Measurements from ENCODE around the gene SFTPB. TPM values are rescaled to one million over a fixed set of nuclear protein-coding genes. Genes with fewer than 3 reads are reported as not detected.

Gene SFTPB
- total RNA-seq, 2 donors from 2014 or later, result 0.59 TPM; not detected in 1

DNA sequence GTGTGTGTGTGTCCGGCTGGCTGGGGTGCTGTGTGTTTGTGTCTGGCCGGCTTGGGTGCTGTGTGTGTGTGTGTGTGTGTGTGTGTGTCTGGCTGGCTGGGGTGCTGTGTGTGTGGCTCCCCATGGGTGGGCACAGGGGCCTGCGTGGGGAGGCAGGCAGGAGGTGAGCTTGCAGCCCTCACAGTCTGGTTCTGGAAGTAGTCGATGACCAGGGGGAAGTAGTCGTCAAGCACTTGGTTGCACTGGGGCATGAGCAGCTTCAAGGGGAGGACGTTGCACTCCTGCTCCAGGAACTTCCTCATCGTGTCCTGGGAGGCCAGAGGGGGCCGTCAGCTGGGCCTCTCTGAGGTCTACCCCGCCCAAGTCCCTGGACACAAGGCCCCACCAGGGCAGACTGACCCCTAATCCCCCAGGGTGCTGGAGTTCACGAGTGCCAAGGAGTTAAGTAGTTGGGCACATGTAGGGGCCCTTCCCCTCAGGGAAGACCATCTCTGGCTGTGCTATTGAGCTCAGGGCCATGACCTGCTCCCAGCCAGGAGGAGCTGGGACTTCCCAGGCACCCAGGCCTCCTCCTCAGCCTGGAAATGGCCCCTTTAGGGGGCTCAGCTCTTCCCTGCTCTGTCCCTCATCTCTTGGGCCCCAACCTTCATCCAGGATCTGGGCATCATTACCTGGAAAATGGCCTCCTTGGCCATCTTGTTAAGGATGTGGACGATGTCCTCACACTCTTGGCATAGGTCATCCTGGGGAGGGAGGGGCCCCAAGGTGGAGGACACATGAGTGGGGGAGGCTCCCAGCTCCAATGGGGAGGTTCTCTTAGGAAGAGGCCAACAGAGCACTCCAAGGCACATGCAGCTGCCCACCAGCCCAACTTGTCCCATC is 1.3 kb downstream of the SFTPB start:
- TF ChIP-seq, protein P1, sequence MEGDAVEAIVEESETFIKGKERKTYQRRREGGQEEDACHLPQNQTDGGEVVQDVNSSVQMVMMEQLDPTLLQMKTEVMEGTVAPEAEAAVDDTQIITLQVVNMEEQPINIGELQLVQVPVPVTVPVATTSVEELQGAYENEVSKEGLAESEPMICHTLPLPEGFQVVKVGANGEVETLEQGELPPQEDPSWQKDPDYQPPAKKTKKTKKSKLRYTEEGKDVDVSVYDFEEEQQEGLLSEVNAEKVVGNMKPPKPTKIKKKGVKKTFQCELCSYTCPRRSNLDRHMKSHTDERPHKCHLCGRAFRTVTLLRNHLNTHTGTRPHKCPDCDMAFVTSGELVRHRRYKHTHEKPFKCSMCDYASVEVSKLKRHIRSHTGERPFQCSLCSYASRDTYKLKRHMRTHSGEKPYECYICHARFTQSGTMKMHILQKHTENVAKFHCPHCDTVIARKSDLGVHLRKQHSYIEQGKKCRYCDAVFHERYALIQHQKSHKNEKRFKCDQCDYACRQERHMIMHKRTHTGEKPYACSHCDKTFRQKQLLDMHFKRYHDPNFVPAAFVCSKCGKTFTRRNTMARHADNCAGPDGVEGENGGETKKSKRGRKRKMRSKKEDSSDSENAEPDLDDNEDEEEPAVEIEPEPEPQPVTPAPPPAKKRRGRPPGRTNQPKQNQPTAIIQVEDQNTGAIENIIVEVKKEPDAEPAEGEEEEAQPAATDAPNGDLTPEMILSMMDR (IDR thresholded peaks at IDR 0.05), result no peak
- no peak for TF ChIP-seq POLR2AphosphoS5 (IDR thresholded peaks at IDR 0.05)
- no peak for TF ChIP-seq POLR2A (IDR thresholded peaks at IDR 0.05)
- no peaks in the 10 kb centered on the region for H3K4me1 ChIP-seq (replicated peaks)
- 71% methylated on average over 11 of the region's 11 CpGs for WGBS

DNA sequence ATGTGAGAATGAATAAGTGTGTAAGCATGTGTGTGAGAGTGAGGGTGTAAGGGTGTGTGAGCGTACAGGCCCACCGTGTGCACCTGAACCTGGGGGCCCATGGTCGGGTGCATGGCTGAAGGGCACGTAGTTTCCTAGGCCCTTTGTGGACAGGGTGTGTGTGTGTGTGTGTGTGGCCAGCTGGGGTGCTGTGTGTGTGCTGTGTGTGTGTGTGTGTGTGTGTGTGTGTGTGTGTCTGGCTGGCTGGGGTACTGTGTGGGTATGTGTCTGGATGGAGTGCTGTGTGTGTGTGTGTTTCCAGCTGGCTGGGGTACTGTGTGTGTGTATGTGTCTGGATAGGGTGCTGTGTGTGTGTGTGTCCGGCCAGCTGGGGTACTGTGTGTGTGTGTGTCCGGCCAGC is 2.0 kb downstream of the SFTPB start:
- TF ChIP-seq, protein P1 (IDR thresholded peaks at IDR 0.05), result no peak
- no peak for TF ChIP-seq POLR2AphosphoS5 (IDR thresholded peaks at IDR 0.05)
- no peak for TF ChIP-seq POLR2A (IDR thresholded peaks at IDR 0.05)
- H3K4me1 ChIP-seq (replicated peaks), result no peaks in the 10 kb centered on the region
- DNase-seq (ENCODE audit: low spot score), result no peak
- no peaks in the 10 kb centered on the region for H3K27me3 ChIP-seq (replicated peaks; ENCODE audit: insufficient read depth)
- H3K27ac ChIP-seq, result no peak overlapping the region
- no peaks in the 10 kb centered on the region for H3K36me3 ChIP-seq
- H3K9me3 ChIP-seq, result no peaks in the 10 kb centered on the region
- intact Hi-C loops (cut with DNase I), result no loop called here
- 95% methylated on average over 6 of the region's 6 CpGs for WGBS
- no peak overlapping the region for H3K4me3 ChIP-seq

More for the DNA sequence above, 1.3 kb downstream of the SFTPB start:
- intact Hi-C loops (cut with DNase I), result no loop called here
- Histone ChIP-seq H3K27ac (no peak overlapping the region), H3K27me3 (replicated peaks; ENCODE audit: insufficient read depth) (no peaks in the 10 kb centered on the region), H3K4me3 (no peak overlapping the region), H3K36me3 (no peaks in the 10 kb centered on the region), H3K9me3 (no peaks in the 10 kb centered on the region)
- DNase-seq (ENCODE audit: low spot score), result no peak

DNA sequence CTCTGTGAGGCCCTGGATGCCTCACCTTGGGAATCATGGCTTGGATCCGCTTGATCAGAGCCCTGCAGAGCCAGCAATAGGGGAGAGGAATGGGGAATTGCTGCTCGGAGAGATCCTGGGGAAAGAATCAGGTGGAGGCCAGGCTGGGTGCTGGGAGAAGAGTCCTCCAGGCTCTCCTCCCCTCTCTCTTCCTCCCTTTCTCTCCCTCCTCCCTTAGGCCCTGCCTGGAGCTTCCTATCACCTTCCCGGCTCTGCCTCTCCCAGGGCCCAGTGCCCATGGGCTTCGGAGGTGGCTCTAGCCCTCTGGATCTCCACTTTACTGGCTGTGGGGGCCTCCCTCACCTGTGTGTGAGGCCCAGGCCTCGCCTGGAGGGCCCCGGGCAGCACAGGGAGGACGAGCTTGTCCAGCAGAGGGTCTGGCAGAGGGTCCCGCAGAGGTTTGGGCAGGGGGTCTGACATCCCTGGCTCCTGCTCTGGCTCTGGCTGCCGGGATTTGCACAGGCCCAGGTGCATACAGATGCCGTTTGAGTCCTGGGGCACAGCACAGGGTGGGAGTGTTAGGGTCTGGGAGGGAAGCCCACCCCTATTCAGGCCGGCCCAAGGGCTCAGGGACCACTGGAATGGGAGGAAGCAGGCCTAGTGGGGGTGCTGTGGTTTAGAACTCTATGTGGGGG is 2.6 kb downstream of the SFTPB start:
- intact Hi-C loops (cut with DNase I), result no loop called here
- Histone ChIP-seq H3K9me3 (no peaks in the 10 kb centered on the region), H3K4me1 (replicated peaks) (no peaks in the 10 kb centered on the region), H3K27me3 (replicated peaks; ENCODE audit: insufficient read depth) (no peaks in the 10 kb centered on the region), H3K4me3 (no peak overlapping the region), H3K27ac (no peak overlapping the region), H3K36me3 (no peaks in the 10 kb centered on the region)
- WGBS, result 82% methylated on average over 9 of the region's 11 CpGs
- no peak for DNase-seq (ENCODE audit: low spot score)
- TF ChIP-seq POLR2AphosphoS5 (IDR thresholded peaks at IDR 0.05), result no peak
- TF ChIP-seq, protein P1 (IDR thresholded peaks at IDR 0.05), result no peak

DNA sequence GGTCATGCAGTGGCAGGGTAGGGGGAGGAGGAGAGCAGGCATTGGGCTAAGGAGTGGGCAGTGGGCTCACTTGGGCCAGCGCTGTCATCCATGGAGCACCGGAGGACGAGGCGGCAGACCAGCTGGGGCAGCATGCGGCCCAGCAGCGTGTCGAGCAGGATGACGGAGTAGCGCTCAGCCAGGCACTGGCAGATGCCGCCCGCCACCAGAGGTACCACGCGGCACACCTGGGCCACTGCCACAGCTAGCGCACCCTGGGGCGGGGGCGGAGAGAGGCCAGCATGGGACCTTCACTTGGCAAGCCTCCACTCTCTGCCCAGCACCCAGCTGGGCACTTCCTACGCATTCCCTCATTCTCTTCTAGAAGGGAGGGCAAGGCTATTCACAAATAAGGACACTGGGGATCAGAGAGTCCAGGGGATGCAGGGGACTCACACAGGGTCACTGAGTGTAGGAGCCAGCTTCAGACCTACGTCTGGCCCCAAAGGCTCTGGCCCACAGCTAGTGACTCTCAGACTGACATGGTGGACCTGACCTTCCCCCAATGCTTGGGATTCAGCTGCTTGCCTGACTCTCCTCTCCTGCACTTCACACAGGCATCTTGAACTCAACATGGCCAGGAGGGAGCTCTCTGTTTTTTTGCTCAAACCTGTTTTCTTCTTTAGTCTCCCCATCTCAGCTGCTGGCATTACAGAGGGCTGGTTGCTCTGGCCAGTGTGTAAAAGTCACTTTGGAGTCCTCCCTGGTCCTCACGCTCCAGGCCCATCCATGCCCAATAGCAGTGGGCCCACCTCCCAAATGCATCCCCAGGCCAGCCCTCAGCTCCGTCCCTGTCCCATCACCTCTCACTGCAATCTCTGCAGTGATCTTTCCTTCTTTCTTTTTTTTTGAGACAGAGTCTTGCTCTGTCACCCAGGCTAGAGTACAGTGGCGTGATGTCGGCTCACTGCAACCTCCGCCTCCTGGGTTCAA is 4.1 kb downstream of the SFTPB start:
- Histone ChIP-seq H3K27me3 (replicated peaks; ENCODE audit: insufficient read depth) (no peaks in the 10 kb centered on the region), H3K36me3 (no peaks in the 10 kb centered on the region), H3K4me3 (no peak overlapping the region), H3K9me3 (no peaks in the 10 kb centered on the region), H3K4me1 (replicated peaks) (no peaks in the 10 kb centered on the region), H3K27ac (no peak overlapping the region)
- DNase-seq (ENCODE audit: low spot score), result no peak
- intact Hi-C loops (cut with DNase I), result no loop called here
- WGBS, result 96% methylated on average over 23 of the region's 23 CpGs
- TF ChIP-seq POLR2A (IDR thresholded peaks at IDR 0.05), result no peak
- TF ChIP-seq, protein P1 (IDR thresholded peaks at IDR 0.05), result no peak
- TF ChIP-seq POLR2AphosphoS5 (IDR thresholded peaks at IDR 0.05), result no peak
